GM23338 (cell line): ENCODE data around the gene XG. TPM values are rescaled to one million over a fixed set of nuclear protein-coding genes. Genes with fewer than 3 reads are reported as not detected.

Source experiments
- ATAC-seq: fragments of 200-7000 bp; cut with Tn5 transposase; 3 replicates; pipeline ENCODE4 v1.9.1; 2020
- DNase-seq: peaks from one replicate; pipeline ENCODE4 v3.0.0-alpha.2; 2015; ENCODE audit warnings: low spot score
- H2AFZ ChIP-seq: fragments of 200-600 bp; sonication (generic); 2 replicates; pipeline ENCODE4 v1.8.0; 2016; ENCODE audit warnings: antibody characterized with exemption, mild to moderate bottlenecking, moderate library complexity
- H3F3A ChIP-seq: fragments of 200-600 bp; sonication (generic); replicated peaks from 2 replicates; pipeline ENCODE4 v1.8.0; 2017; ENCODE audit warnings: antibody characterized with exemption, mixed run types, low read depth
- H3K27ac ChIP-seq: fragments of 200-600 bp; sonication (generic); 2 replicates; pipeline ENCODE4 v1.6.1; 2016; ENCODE audit warnings: low read depth
- H3K27me3 ChIP-seq: fragments of 200-600 bp; sonication (generic); 2 replicates; pipeline ENCODE4 v1.8.0; 2016; ENCODE audit warnings: mild to moderate bottlenecking, mixed run types, moderate library complexity; ENCODE audit not compliant: insufficient read depth
- H3K36me3 ChIP-seq: fragments of 200-600 bp; sonication (generic); 2 replicates; pipeline ENCODE4 v1.8.0; 2016; ENCODE audit warnings: mild to moderate bottlenecking; ENCODE audit not compliant: insufficient read depth
- H3K4me1 ChIP-seq: fragments of 200-600 bp; sonication (generic); 2 replicates; pipeline ENCODE4 v1.8.0; 2016; ENCODE audit warnings: mild to moderate bottlenecking, moderate library complexity; ENCODE audit not compliant: insufficient read depth
- H3K4me2 ChIP-seq: fragments of 200-600 bp; sonication (generic); 2 replicates; pipeline ENCODE4 v1.7.1; 2017; ENCODE audit warnings: mixed run types
- H3K4me3 ChIP-seq: fragments of 200-600 bp; sonication (generic); 2 replicates; pipeline ENCODE4 v1.6.1; 2016; ENCODE audit warnings: mixed run types
- H3K79me2 ChIP-seq: fragments of 200-600 bp; sonication (generic); replicated peaks from 2 replicates; pipeline ENCODE4 v1.8.0; 2017; ENCODE audit warnings: mild to moderate bottlenecking; ENCODE audit not compliant: insufficient read depth
- H3K9me2 ChIP-seq: fragments of 200-600 bp; sonication (generic); 2 replicates; pipeline ENCODE4 v1.8.0; 2017; ENCODE audit not compliant: insufficient read depth
- H4K20me1 ChIP-seq: fragments of 200-600 bp; sonication (generic); replicated peaks from 2 replicates; pipeline ENCODE4 v1.8.0; 2017; ENCODE audit warnings: mild to moderate bottlenecking; ENCODE audit not compliant: insufficient read depth
- H3K27ac Mint-ChIP-seq: 2 replicates; pipeline ENCODE4 v1.8.0; 2020; ENCODE audit warnings: inconsistent platforms, mild to moderate bottlenecking, moderate library complexity, mixed read lengths
- H3K27me3 Mint-ChIP-seq: 3 replicates; pipeline ENCODE4 v1.8.0; 2022; ENCODE audit warnings: low read depth, mild to moderate bottlenecking, moderate library complexity, mixed read lengths, inconsistent platforms; ENCODE audit not compliant: insufficient read depth, poor library complexity
- H3K36me3 Mint-ChIP-seq: 3 replicates; pipeline ENCODE4 v1.8.0; 2021; ENCODE audit warnings: low read depth, mild to moderate bottlenecking, inconsistent platforms, moderate library complexity, mixed read lengths
- H3K4me1 Mint-ChIP-seq: 3 replicates; pipeline ENCODE4 v1.8.0; 2020; ENCODE audit warnings: mild to moderate bottlenecking, inconsistent platforms, mixed read lengths
- H3K4me3 Mint-ChIP-seq: 3 replicates; pipeline ENCODE4 v1.8.0; 2021; ENCODE audit warnings: moderate library complexity, mild to moderate bottlenecking, inconsistent platforms, mixed read lengths
- H3K9me3 Mint-ChIP-seq: 3 replicates; pipeline ENCODE4 v1.8.0; 2020; ENCODE audit warnings: moderate library complexity, mild to moderate bottlenecking, inconsistent platforms, mixed read lengths
- polyA plus RNA-seq: library from polyadenylated mRNA; unstranded; fragments of >200 nt; fragmentation: Nextera tagmentation; extraction: Ambion mirVana; gene quantifications from 2 replicates; pipeline ENCODE4 v1.2.1, GENCODE V29; 2016
- total RNA-seq: library from RNA; depleted of rRNA; stranded (reverse); fragments of >200 nt; shearing (Covaris generic); gene quantifications from 2 replicates; pipeline ENCODE4 v1.2.3, GENCODE V29; 2014
- TF ChIP-seq, protein P1 (sequence below), 2 experiments: fragments of 200-600 bp in 1 of 2; sonication (generic) in 1 of 2; conservative IDR thresholded peaks; 2 replicates each; pipeline versions ENCODE4 v1.5.1 to v1.6.1; 2016 to 2017; ENCODE audit warnings: antibody characterized with exemption in 2 of 2, low read depth in 2 of 2, mild to moderate bottlenecking in 2 of 2, moderate library complexity in 1 of 2
- TF ChIP-seq, protein P2 (sequence below): IDR thresholded peaks from 2 replicates; pipeline ENCODE4 v1.6.1; 2016; ENCODE audit warnings: antibody characterized with exemption
- TF ChIP-seq, protein P3 (sequence below): fragments of 250-450 bp; sonication (Bioruptor Pico); IDR thresholded peaks from 2 replicates; pipeline ENCODE4 v1.5.0; 2020; ENCODE audit warnings: mild to moderate bottlenecking, moderate library complexity

The XG gene
- total and polyA plus RNA-seq, 2 experiments from 2014 or later: 0.28 to 0.60 TPM

DNA sequence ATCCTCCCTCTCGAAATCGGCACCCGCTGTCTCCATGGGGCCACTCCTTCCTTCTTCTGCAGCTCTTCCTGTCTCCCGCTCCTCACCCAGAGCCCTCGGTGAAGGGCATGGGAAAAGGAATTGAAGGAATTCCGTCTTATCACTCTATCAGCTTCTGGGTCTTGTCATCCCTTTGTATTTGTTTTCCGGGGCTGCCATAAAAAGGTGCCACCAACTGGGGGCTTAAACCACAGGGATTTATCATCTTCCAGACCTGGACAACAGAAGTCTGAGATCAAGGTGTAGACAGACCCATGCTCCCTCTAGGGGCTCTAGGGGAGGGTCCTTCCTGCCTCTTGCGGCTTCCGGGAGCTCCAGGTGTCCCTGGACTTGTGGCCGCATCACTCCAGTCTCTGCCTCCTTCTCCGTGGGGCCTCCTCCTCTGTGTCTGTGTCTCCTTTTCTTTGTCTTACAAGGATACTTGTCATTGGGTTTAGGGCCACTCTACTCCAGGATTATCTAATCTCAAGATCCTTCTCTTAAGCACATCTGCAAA, 36.7 kb upstream of the XG start (continued):
- TF ChIP-seq, protein P1, sequence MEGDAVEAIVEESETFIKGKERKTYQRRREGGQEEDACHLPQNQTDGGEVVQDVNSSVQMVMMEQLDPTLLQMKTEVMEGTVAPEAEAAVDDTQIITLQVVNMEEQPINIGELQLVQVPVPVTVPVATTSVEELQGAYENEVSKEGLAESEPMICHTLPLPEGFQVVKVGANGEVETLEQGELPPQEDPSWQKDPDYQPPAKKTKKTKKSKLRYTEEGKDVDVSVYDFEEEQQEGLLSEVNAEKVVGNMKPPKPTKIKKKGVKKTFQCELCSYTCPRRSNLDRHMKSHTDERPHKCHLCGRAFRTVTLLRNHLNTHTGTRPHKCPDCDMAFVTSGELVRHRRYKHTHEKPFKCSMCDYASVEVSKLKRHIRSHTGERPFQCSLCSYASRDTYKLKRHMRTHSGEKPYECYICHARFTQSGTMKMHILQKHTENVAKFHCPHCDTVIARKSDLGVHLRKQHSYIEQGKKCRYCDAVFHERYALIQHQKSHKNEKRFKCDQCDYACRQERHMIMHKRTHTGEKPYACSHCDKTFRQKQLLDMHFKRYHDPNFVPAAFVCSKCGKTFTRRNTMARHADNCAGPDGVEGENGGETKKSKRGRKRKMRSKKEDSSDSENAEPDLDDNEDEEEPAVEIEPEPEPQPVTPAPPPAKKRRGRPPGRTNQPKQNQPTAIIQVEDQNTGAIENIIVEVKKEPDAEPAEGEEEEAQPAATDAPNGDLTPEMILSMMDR (conservative IDR thresholded peaks at IDR 0.05; ENCODE audit: low read depth in 2 of 2): no peak

DNA sequence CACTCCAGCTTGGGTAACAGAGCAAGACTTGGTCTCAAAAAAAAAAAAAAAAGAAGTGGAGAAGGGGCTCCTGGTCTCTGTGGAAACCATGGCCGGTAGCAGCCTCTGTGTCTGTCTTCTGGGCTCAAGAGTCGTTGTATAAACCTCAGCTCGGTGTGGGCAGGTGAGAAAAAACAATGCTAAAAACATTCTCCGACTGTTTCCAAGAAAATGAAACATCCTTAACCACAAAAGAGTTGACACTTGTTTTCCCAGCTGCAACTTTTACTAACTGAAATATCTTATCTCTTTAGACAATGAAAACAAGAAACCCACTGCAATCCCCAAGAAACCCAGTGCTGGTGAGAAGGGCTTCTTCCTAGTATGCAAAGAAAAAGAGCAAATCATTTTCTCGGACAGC, 34.5 kb upstream of the XG start:
- Mint-ChIP-seq H3K36me3 (peaks cover 19% of the 10 kb centered on the region), H3K4me3 (no peak overlapping the region), H3K27me3 (peaks cover 8% of the 10 kb centered on the region), H3K27ac (no peak overlapping the region), H3K9me3 (no peaks in the 10 kb centered on the region), H3K4me1 (peaks cover 2% of the 10 kb centered on the region; the same call in 2 of the 3 replicates)
- no peak overlapping the region for H3K27ac ChIP-seq
- H4K20me1 ChIP-seq: no peaks in the 10 kb centered on the region
- DNase-seq: no peak
- H3K36me3 ChIP-seq: no peaks in the 10 kb centered on the region
- H3K4me3 ChIP-seq: no peak overlapping the region
- H2AFZ ChIP-seq: no peak overlapping the region
- no peak overlapping the region for H3K4me2 ChIP-seq
- peaks cover 10% of the 10 kb centered on the region; the same call in 1 of the 2 replicates for H3F3A ChIP-seq
- no peaks in the 10 kb centered on the region for H3K4me1 ChIP-seq
- H3K27me3 ChIP-seq: no peaks in the 10 kb centered on the region
- TF ChIP-seq, protein P2, sequence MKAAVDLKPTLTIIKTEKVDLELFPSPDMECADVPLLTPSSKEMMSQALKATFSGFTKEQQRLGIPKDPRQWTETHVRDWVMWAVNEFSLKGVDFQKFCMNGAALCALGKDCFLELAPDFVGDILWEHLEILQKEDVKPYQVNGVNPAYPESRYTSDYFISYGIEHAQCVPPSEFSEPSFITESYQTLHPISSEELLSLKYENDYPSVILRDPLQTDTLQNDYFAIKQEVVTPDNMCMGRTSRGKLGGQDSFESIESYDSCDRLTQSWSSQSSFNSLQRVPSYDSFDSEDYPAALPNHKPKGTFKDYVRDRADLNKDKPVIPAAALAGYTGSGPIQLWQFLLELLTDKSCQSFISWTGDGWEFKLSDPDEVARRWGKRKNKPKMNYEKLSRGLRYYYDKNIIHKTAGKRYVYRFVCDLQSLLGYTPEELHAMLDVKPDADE: no peak
- TF ChIP-seq, protein P1 (conservative IDR thresholded peaks at IDR 0.05; ENCODE audit: low read depth in 2 of 2): no peak
- TF ChIP-seq, protein P3, sequence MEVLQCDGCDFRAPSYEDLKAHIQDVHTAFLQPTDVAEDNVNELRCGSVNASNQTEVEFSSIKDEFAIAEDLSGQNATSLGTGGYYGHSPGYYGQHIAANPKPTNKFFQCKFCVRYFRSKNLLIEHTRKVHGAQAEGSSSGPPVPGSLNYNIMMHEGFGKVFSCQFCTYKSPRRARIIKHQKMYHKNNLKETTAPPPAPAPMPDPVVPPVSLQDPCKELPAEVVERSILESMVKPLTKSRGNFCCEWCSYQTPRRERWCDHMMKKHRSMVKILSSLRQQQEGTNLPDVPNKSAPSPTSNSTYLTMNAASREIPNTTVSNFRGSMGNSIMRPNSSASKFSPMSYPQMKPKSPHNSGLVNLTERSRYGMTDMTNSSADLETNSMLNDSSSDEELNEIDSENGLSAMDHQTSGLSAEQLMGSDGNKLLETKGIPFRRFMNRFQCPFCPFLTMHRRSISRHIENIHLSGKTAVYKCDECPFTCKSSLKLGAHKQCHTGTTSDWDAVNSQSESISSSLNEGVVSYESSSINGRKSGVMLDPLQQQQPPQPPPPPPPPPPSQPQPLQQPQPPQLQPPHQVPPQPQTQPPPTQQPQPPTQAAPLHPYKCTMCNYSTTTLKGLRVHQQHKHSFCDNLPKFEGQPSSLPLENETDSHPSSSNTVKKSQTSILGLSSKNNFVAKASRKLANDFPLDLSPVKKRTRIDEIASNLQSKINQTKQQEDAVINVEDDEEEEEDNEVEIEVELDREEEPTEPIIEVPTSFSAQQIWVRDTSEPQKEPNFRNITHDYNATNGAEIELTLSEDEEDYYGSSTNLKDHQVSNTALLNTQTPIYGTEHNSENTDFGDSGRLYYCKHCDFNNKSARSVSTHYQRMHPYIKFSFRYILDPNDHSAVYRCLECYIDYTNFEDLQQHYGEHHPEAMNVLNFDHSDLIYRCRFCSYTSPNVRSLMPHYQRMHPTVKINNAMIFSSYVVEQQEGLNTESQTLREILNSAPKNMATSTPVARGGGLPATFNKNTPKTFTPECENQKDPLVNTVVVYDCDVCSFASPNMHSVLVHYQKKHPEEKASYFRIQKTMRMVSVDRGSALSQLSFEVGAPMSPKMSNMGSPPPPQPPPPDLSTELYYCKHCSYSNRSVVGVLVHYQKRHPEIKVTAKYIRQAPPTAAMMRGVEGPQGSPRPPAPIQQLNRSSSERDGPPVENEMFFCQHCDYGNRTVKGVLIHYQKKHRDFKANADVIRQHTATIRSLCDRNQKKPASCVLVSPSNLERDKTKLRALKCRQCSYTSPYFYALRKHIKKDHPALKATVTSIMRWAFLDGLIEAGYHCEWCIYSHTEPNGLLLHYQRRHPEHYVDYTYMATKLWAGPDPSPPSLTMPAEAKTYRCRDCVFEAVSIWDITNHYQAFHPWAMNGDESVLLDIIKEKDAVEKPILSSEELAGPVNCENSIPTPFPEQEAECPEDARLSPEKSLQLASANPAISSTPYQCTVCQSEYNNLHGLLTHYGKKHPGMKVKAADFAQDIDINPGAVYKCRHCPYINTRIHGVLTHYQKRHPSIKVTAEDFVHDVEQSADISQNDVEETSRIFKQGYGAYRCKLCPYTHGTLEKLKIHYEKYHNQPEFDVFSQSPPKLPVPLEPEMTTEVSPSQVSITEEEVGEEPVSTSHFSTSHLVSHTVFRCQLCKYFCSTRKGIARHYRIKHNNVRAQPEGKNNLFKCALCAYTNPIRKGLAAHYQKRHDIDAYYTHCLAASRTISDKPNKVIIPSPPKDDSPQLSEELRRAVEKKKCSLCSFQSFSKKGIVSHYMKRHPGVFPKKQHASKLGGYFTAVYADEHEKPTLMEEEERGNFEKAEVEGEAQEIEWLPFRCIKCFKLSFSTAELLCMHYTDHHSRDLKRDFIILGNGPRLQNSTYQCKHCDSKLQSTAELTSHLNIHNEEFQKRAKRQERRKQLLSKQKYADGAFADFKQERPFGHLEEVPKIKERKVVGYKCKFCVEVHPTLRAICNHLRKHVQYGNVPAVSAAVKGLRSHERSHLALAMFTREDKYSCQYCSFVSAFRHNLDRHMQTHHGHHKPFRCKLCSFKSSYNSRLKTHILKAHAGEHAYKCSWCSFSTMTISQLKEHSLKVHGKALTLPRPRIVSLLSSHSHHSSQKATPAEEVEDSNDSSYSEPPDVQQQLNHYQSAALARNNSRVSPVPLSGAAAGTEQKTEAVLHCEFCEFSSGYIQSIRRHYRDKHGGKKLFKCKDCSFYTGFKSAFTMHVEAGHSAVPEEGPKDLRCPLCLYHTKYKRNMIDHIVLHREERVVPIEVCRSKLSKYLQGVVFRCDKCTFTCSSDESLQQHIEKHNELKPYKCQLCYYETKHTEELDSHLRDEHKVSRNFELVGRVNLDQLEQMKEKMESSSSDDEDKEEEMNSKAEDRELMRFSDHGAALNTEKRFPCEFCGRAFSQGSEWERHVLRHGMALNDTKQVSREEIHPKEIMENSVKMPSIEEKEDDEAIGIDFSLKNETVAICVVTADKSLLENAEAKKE (CRISPR knock-in tag): no peak
- H3K9me2 ChIP-seq: 0 out of 2 replicates have a peak, but pooled peaks cover 8% of the 10 kb centered on the region
- no peaks in the 10 kb centered on the region for H3K79me2 ChIP-seq
- ATAC-seq: no peak
